Panc1 (cell line): ENCODE results near the gene HMGN4.

Source experiments
- POLR2AphosphoS5 ChIP-seq: IDR thresholded peaks from 2 replicates; pipeline ENCODE4 v1.6.1; 2012; ENCODE audit warnings: mild to moderate bottlenecking, low read depth, low read length, moderate library complexity
- REST ChIP-seq, 2 experiments: IDR thresholded peaks; 2 replicates each; pipeline ENCODE4 v1.6.1; 2011 to 2012; ENCODE audit warnings: low read depth in 2 of 2, control low read depth in 1 of 2, low read length in 1 of 2, mild to moderate bottlenecking in 1 of 2, moderate library complexity in 1 of 2; ENCODE audit not compliant: insufficient read depth in 1 of 2
- TCF7L2 ChIP-seq: IDR thresholded peaks from 2 replicates; pipeline ENCODE4 v1.6.1; 2011; ENCODE audit warnings: mild to moderate bottlenecking, low read depth, low read length, inconsistent platforms
- TF ChIP-seq, protein P1 (sequence below): fragments of 450-650 bp; IDR thresholded peaks from 2 replicates; pipeline ENCODE4 v1.5.1; 2017; ENCODE audit warnings: mild to moderate bottlenecking

GRCh38 chr6:26491604-26492003 lies 46.6 kb upstream of the HMGN4 start:
- TF ChIP-seq, protein P1, sequence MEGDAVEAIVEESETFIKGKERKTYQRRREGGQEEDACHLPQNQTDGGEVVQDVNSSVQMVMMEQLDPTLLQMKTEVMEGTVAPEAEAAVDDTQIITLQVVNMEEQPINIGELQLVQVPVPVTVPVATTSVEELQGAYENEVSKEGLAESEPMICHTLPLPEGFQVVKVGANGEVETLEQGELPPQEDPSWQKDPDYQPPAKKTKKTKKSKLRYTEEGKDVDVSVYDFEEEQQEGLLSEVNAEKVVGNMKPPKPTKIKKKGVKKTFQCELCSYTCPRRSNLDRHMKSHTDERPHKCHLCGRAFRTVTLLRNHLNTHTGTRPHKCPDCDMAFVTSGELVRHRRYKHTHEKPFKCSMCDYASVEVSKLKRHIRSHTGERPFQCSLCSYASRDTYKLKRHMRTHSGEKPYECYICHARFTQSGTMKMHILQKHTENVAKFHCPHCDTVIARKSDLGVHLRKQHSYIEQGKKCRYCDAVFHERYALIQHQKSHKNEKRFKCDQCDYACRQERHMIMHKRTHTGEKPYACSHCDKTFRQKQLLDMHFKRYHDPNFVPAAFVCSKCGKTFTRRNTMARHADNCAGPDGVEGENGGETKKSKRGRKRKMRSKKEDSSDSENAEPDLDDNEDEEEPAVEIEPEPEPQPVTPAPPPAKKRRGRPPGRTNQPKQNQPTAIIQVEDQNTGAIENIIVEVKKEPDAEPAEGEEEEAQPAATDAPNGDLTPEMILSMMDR = no peak
- TF ChIP-seq POLR2AphosphoS5 (no peak), REST (IDR thresholded peaks at IDR 0.05; ENCODE audit: insufficient read depth in 1 of 2, low read depth in 2 of 2, low read length in 1 of 2) (no peak), TCF7L2 (no peak)
